ENCODE results near the gene ZIC5. TPM values are rescaled to one million over a fixed set of nuclear protein-coding genes. Genes with fewer than 3 reads are reported as not detected.

ZIC5 gene
- total RNA-seq, 1 experiment from 2014 or later = 5.2 TPM

- H3K4me3 ChIP-seq (ENCODE audit: low read depth in 2 of 2, low read length in 2 of 2) = no peak overlapping the region
- peaks cover 12% of the 10 kb centered on the region for H3K4me1 ChIP-seq (ENCODE audit: control insufficient read depth, insufficient read depth, low read length)
- ATAC-seq (no peak), DNase-seq (ENCODE audit: low read depth, low spot score) (no peak)
- in situ Hi-C loops (cut with HindIII; ENCODE audit: low pct_unique_long_range_greater_than_20kb, low sequenced_read_pairs) = no loop called here
- H3K36me3 ChIP-seq (ENCODE audit: control insufficient read depth, insufficient read depth, low read length) = no peaks in the 10 kb centered on the region
- H3K27me3 ChIP-seq (ENCODE audit: control insufficient read depth, insufficient read depth, low read length) = no peaks in the 10 kb centered on the region
- no TSS peak for BruUV-seq (replicated peaks)
- POLR2A ChIA-PET = no interaction called here
- H3K27ac ChIP-seq (ENCODE audit: low read length) = no peak overlapping the region
- CTCF ChIA-PET = no interaction called here
- intact Hi-C loops (cut with micrococcal nuclease; ENCODE audit: unreplicated experiment) = no loop called here
- TF ChIP-seq POLR2AphosphoS5 (IDR thresholded peaks at IDR 0.05; ENCODE audit: low read depth, low read length) = no peak
- no peaks in the 10 kb centered on the region for H3K9me3 ChIP-seq (ENCODE audit: control insufficient read depth, insufficient read depth, low read depth, low read length)
These were observed 26.2 kb upstream of the ZIC5 start for GRCh38 chr13:99997702-99998214.

DNA sequence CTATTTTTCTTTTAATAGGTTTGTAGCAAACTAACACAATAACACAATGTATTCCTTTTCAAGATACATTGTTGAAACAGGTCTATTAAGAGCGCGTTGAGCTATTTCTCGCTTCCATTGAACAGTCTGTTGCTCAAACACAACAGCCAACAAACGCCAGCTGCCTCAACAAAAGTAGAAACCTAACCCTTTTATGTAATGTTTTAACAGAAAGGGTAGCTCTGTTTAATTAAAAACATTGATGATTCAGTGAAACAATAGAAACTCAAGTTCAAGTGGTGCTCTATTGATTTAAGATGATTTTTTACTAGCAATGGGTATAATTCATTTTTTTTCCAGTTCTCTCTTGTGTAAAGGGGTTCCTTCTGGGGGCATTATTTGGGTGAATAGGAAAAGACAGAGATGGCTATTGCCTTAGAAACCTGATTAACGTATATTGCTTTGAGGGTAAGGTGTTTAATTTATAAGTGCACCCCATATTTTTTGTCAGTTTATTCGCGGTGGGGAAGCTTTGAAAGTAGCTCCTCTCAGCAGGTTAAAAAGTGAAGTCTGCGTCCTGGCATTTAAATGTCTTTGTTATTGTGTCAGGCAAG is 24.9 kb upstream of the ZIC5 start:
- Histone ChIP-seq H3K4me3 (ENCODE audit: low read depth in 2 of 2, low read length in 2 of 2) (no peak overlapping the region), H3K27ac (ENCODE audit: low read length) (no peak overlapping the region), H3K4me1 (ENCODE audit: control insufficient read depth, insufficient read depth, low read length) (peaks cover 18% of the 10 kb centered on the region), H3K36me3 (ENCODE audit: control insufficient read depth, insufficient read depth, low read length) (no peaks in the 10 kb centered on the region), H3K27me3 (ENCODE audit: control insufficient read depth, insufficient read depth, low read length) (no peaks in the 10 kb centered on the region), H3K9me3 (ENCODE audit: control insufficient read depth, insufficient read depth, low read depth, low read length) (no peaks in the 10 kb centered on the region)
- TF ChIP-seq POLR2AphosphoS5 (IDR thresholded peaks at IDR 0.05; ENCODE audit: low read depth, low read length) (no peak), SIN3A (IDR thresholded peaks at IDR 0.05; ENCODE audit: borderline replicate concordance, insufficient read depth, low read depth, low read length) (no peak)
- TF ChIP-seq, protein P1, sequence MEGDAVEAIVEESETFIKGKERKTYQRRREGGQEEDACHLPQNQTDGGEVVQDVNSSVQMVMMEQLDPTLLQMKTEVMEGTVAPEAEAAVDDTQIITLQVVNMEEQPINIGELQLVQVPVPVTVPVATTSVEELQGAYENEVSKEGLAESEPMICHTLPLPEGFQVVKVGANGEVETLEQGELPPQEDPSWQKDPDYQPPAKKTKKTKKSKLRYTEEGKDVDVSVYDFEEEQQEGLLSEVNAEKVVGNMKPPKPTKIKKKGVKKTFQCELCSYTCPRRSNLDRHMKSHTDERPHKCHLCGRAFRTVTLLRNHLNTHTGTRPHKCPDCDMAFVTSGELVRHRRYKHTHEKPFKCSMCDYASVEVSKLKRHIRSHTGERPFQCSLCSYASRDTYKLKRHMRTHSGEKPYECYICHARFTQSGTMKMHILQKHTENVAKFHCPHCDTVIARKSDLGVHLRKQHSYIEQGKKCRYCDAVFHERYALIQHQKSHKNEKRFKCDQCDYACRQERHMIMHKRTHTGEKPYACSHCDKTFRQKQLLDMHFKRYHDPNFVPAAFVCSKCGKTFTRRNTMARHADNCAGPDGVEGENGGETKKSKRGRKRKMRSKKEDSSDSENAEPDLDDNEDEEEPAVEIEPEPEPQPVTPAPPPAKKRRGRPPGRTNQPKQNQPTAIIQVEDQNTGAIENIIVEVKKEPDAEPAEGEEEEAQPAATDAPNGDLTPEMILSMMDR (IDR thresholded peaks at IDR 0.05) = no peak
- in situ Hi-C loops (cut with HindIII; ENCODE audit: low pct_unique_long_range_greater_than_20kb, low sequenced_read_pairs) = no loop called here
- ChIA-PET CTCF (no interaction called here), POLR2A (no interaction called here)
- BruUV-seq (replicated peaks) = no TSS peak
- DNase-seq (ENCODE audit: low read depth, low spot score) (no peak), ATAC-seq (no peak)
- intact Hi-C loops (cut with micrococcal nuclease; ENCODE audit: unreplicated experiment) = no loop called here

DNA sequence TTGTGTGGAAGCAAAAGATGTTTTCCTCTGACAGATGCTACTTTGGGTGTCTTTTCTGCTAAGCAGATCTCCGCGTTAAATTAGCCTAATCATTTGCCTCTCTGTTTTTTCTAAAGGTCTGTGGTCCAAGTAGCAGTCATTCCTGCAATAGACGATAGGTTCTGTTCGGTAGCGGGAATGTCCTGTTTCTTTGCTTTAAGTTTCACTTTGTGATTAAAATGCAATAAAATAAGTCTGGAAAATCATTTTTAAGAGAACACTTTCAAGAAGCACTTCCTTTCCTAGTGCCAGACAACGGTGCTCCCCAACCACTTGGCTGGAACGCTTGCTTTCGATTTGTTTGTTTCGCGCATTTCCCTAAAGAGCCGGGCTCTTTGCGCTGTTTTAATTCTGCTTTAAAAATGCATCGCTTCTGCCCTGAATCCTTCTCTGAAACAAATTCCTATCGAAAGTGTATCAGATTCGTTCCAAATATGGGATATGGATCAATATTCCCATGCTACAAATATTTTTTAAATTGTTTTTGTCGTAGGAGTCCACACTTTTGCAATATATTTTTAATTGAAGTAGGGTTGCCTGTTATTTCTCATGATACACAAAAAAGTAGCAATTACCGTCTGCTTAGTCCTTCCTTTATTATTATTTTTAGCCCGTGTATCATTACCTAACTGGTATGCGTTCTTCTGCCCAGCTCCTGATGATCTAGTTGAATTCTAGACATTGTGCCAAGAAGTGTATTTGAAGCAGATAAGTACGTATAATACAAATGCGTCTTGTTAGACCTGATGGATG is 24.2 kb upstream of the ZIC5 start:
- Histone ChIP-seq H3K9me3 (ENCODE audit: control insufficient read depth, insufficient read depth, low read depth, low read length) (no peaks in the 10 kb centered on the region), H3K4me3 (ENCODE audit: low read depth in 2 of 2, low read length in 2 of 2) (no peak overlapping the region), H3K27ac (ENCODE audit: low read length) (no peak overlapping the region), H3K4me1 (ENCODE audit: control insufficient read depth, insufficient read depth, low read length) (peaks cover 18% of the 10 kb centered on the region), H3K36me3 (ENCODE audit: control insufficient read depth, insufficient read depth, low read length) (no peaks in the 10 kb centered on the region), H3K27me3 (ENCODE audit: control insufficient read depth, insufficient read depth, low read length) (no peaks in the 10 kb centered on the region)
- in situ Hi-C loops (cut with HindIII; ENCODE audit: low pct_unique_long_range_greater_than_20kb, low sequenced_read_pairs) = no loop called here
- TF ChIP-seq, protein P1 (IDR thresholded peaks at IDR 0.05) = no peak
- ChIA-PET CTCF (no interaction called here), POLR2A (no interaction called here)
- no peak for DNase-seq (ENCODE audit: low read depth, low spot score)
- no peak for ATAC-seq
- intact Hi-C loops (cut with micrococcal nuclease; ENCODE audit: unreplicated experiment) = no loop called here
- no TSS peak for BruUV-seq (replicated peaks)
